Measurements from ENCODE around the gene CAPN5.

DNA sequence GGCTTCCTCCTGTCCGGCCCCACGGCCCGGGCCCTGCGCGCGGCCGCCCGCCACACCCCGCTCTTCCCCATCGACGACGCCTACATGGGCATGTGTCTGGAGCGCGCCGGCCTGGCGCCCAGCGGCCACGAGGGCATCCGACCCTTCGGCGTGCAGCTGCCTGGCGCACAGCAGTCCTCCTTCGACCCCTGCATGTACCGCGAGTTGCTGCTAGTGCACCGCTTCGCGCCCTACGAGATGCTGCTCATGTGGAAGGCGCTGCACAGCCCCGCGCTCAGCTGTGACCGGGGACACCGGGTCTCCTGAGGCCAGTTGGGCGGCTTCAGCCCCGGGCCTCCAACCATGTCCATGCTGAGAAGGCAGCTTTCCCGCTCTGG is 26.4 kb upstream of the CAPN5 start:
- TF ChIP-seq, protein P1, sequence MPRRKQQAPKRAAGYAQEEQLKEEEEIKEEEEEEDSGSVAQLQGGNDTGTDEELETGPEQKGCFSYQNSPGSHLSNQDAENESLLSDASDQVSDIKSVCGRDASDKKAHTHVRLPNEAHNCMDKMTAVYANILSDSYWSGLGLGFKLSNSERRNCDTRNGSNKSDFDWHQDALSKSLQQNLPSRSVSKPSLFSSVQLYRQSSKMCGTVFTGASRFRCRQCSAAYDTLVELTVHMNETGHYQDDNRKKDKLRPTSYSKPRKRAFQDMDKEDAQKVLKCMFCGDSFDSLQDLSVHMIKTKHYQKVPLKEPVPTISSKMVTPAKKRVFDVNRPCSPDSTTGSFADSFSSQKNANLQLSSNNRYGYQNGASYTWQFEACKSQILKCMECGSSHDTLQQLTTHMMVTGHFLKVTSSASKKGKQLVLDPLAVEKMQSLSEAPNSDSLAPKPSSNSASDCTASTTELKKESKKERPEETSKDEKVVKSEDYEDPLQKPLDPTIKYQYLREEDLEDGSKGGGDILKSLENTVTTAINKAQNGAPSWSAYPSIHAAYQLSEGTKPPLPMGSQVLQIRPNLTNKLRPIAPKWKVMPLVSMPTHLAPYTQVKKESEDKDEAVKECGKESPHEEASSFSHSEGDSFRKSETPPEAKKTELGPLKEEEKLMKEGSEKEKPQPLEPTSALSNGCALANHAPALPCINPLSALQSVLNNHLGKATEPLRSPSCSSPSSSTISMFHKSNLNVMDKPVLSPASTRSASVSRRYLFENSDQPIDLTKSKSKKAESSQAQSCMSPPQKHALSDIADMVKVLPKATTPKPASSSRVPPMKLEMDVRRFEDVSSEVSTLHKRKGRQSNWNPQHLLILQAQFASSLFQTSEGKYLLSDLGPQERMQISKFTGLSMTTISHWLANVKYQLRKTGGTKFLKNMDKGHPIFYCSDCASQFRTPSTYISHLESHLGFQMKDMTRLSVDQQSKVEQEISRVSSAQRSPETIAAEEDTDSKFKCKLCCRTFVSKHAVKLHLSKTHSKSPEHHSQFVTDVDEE (CRISPR knock-in tag; IDR thresholded peaks at IDR 0.05), result no peak
- TF ChIP-seq ESRRG (CRISPR knock-in tag; IDR thresholded peaks at IDR 0.05), result no peak
- no peak for TF ChIP-seq ZNF565 (CRISPR knock-in tag; conservative IDR thresholded peaks at IDR 0.05; ENCODE audit: low read depth)
- no peak for TF ChIP-seq ARNTL (CRISPR knock-in tag; IDR thresholded peaks at IDR 0.05; ENCODE audit: borderline replicate concordance, low read depth)
- TF ChIP-seq, protein P2, sequence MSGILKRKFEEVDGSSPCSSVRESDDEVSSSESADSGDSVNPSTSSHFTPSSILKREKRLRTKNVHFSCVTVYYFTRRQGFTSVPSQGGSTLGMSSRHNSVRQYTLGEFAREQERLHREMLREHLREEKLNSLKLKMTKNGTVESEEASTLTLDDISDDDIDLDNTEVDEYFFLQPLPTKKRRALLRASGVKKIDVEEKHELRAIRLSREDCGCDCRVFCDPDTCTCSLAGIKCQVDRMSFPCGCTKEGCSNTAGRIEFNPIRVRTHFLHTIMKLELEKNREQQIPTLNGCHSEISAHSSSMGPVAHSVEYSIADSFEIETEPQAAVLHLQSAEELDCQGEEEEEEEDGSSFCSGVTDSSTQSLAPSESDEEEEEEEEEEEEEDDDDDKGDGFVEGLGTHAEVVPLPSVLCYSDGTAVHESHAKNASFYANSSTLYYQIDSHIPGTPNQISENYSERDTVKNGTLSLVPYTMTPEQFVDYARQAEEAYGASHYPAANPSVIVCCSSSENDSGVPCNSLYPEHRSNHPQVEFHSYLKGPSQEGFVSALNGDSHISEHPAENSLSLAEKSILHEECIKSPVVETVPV (CRISPR knock-in tag; IDR thresholded peaks at IDR 0.05), result no peak
- TF ChIP-seq, protein P3, sequence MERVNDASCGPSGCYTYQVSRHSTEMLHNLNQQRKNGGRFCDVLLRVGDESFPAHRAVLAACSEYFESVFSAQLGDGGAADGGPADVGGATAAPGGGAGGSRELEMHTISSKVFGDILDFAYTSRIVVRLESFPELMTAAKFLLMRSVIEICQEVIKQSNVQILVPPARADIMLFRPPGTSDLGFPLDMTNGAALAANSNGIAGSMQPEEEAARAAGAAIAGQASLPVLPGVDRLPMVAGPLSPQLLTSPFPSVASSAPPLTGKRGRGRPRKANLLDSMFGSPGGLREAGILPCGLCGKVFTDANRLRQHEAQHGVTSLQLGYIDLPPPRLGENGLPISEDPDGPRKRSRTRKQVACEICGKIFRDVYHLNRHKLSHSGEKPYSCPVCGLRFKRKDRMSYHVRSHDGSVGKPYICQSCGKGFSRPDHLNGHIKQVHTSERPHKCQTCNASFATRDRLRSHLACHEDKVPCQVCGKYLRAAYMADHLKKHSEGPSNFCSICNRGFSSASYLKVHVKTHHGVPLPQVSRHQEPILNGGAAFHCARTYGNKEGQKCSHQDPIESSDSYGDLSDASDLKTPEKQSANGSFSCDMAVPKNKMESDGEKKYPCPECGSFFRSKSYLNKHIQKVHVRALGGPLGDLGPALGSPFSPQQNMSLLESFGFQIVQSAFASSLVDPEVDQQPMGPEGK (CRISPR knock-in tag; IDR thresholded peaks at IDR 0.05; ENCODE audit: borderline replicate concordance), result no peak

All from SK-N-SH treated with all-trans-retinoic acid at 6 μM for 48 hours (cell line).